ENCODE results near the gene MESP2.
"Not testable (repeated sequence)": the region's sequence is repeated elsewhere in the genome, so short reads cannot be mapped to it uniquely, and the experiment has no call there.

MESP2 gene

DNA sequence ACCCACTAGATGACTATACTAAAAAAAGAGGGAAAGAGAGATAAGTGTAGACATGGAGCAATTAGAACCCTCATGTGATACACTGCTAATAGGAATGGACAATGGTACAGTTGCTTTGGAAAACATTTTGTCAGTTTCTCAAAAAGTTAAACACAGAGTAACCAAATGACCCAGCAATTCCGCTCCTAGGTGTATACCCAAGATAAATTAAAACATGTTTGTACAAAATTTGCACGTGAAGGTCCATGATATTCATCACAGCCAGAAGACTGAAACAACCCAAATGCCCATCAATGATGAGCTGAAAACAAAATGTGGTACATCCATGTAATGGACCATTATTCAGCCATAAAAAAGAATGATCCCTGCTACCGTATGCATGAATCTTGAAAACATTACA is 11.8 kb downstream of the MESP2 start:
- no peak overlapping the region for H3K4me3 ChIP-seq (ENCODE audit: low read depth, low read length)
- H3K27me3 ChIP-seq (ENCODE audit: insufficient read depth, low read depth, severe bottlenecking) = no peaks in the 10 kb centered on the region
- H3K9me3 ChIP-seq (ENCODE audit: severe bottlenecking) = peaks cover 6% of the 10 kb centered on the region
- TF ChIP-seq, protein P1, sequence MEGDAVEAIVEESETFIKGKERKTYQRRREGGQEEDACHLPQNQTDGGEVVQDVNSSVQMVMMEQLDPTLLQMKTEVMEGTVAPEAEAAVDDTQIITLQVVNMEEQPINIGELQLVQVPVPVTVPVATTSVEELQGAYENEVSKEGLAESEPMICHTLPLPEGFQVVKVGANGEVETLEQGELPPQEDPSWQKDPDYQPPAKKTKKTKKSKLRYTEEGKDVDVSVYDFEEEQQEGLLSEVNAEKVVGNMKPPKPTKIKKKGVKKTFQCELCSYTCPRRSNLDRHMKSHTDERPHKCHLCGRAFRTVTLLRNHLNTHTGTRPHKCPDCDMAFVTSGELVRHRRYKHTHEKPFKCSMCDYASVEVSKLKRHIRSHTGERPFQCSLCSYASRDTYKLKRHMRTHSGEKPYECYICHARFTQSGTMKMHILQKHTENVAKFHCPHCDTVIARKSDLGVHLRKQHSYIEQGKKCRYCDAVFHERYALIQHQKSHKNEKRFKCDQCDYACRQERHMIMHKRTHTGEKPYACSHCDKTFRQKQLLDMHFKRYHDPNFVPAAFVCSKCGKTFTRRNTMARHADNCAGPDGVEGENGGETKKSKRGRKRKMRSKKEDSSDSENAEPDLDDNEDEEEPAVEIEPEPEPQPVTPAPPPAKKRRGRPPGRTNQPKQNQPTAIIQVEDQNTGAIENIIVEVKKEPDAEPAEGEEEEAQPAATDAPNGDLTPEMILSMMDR (IDR thresholded peaks at IDR 0.05; ENCODE audit: low read depth, low read length) = no peak
- H3K27ac ChIP-seq = no peak overlapping the region
- no peak for DNase-seq
- H3K36me3 ChIP-seq = no peaks in the 10 kb centered on the region

DNA sequence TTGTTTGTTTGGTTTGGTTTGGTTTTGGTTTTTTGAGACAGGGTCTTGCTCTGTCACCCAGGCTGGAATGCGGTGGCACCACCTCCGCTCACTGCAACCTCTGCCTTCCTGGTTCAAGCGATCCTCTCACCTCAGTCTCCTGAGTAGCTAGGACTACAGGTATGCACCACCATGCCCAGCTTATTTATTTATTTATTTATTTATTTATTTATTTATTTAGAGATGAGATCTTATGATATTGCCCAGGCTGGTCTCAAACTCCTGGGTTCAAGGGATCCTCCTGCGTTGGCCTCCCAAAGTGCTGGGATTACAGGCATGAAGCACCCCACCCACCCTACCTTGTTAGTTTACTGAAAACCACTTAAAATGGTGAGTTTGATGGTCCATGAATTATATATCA is 12.5 kb downstream of the MESP2 start:
- not testable (repeated sequence) for H3K27ac ChIP-seq; H3K9me3 ChIP-seq (ENCODE audit: severe bottlenecking); H3K27me3 ChIP-seq (ENCODE audit: insufficient read depth, low read depth, severe bottlenecking); H3K4me3 ChIP-seq (ENCODE audit: low read depth, low read length); H3K36me3 ChIP-seq; DNase-seq

DNA sequence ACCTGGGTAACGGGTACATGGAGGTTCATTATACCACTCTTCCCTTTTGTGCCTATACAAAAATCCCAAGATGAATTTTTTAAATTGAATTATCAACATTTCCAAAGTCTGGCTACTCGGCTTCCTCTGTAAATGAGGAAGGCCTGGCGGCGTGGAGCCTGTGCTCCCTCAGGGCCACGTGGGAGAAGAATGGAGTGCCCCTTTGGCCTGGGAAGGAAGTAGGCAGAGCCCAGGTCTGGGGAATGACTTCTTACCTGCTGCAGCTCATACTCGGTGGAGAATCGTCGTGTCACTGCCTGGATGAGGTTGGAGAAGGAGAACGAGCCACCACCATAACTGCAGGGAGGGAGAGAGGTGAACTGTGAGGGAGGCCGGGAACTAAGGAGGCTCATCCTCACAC is 14.1 kb downstream of the MESP2 start:
- H3K36me3 ChIP-seq = no peaks in the 10 kb centered on the region
- TF ChIP-seq, protein P1 (IDR thresholded peaks at IDR 0.05; ENCODE audit: low read depth, low read length) = no peak
- no peak overlapping the region for H3K4me3 ChIP-seq (ENCODE audit: low read depth, low read length)
- peaks cover 6% of the 10 kb centered on the region for H3K9me3 ChIP-seq (ENCODE audit: severe bottlenecking)
- no peak for DNase-seq
- no peak overlapping the region for H3K27ac ChIP-seq
- no peaks in the 10 kb centered on the region for H3K27me3 ChIP-seq (ENCODE audit: insufficient read depth, low read depth, severe bottlenecking)

DNA sequence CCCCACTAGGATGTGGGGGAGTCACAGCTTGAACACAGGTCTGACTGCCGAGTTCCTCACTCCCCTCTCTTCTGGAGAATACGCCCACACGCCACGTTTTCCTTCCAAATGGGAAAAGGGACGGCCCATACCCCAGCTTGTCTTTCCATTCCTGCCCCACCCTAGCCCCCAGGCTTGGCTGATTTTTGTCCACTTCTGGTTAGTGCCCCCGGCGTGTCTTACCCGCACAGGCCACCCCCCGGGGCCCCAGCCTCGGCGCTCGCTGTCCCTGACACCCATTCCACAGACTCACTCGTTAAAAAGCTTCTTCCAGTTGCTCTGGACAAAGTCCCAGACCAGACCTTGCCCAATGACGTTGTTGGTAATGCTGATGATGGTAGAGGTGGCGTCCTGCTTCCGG is 14.5 kb downstream of the MESP2 start:
- Histone ChIP-seq H3K4me3 (ENCODE audit: low read depth, low read length) (no peak overlapping the region), H3K27me3 (ENCODE audit: insufficient read depth, low read depth, severe bottlenecking) (no peaks in the 10 kb centered on the region), H3K9me3 (ENCODE audit: severe bottlenecking) (peaks cover 6% of the 10 kb centered on the region), H3K27ac (no peak overlapping the region), H3K36me3 (no peaks in the 10 kb centered on the region)
- TF ChIP-seq, protein P1 (IDR thresholded peaks at IDR 0.05; ENCODE audit: low read depth, low read length) = no peak
- DNase-seq = no peak

DNA sequence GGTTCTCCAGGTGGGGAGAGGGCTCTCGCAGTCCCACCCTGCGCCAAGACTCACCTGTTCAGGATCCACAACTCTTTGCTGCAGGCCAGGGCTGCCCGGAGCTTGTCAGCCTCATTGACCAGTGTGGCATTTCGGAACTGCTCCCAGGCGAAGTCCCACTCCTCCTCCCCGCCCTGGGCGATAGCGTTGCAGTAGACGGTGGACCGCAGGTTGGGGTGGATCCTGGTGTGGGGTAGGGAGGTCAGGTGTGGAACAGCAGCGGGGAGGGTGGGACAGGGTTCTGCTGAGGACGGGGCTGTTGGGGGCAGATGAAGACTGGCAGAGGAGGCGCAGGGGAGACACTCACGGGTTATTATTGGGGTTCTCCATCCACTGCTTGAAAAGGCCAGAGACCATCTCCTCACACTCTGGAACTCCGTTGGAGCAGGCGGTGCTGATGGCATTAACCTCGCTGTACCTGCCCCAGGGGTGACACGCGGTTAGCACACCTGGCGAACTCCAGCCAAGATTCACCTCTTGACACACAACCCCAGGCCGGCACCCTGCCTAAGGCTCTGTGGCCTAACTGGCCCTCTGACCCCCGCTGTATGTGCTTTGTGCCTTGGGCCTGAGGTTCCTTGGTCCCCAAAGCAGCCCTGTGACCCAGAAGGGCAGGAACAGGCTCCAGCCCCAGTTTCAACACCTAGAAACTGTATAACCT is 16.1 kb downstream of the MESP2 start:
- no peaks in the 10 kb centered on the region for H3K27me3 ChIP-seq (ENCODE audit: insufficient read depth, low read depth, severe bottlenecking)
- TF ChIP-seq, protein P1 (IDR thresholded peaks at IDR 0.05; ENCODE audit: low read depth, low read length) = no peak
- H3K9me3 ChIP-seq (ENCODE audit: severe bottlenecking) = peaks cover 6% of the 10 kb centered on the region
- H3K36me3 ChIP-seq = no peaks in the 10 kb centered on the region
- H3K4me3 ChIP-seq (ENCODE audit: low read depth, low read length) = no peak overlapping the region
- DNase-seq = no peak
- H3K27ac ChIP-seq = no peak overlapping the region

DNA sequence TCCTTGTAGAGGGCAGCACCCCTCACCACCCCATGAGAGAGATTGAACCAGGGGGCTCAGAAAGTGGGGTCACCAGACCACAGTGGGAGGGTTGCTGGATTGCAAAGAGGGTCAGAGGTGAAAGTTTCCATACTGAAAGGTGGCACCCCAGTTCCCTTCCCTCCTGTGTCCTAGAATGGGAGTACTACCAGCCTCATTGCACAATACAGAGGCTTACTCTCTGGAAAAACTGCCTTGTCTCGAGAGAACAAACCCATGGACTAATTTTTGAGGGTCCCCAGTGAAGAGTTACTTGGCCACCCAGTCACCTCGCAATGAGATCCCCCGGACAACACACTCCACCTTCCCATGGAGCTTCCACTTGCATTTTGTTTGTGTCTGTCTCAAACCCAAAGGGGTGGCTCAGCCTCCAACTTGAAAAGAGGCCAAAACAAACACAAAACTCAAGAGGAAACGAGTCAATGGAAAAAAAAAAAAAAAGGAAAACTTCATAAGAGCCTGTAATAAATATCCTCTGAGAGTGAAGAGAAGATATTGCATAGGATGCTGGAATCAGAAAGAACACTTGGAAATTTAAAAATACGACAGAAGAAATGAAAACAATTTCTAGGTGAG is 18.6 kb downstream of the MESP2 start:
- DNase-seq = no peak
- Histone ChIP-seq H3K27ac (no peak overlapping the region), H3K4me3 (ENCODE audit: low read depth, low read length) (no peak overlapping the region), H3K27me3 (ENCODE audit: insufficient read depth, low read depth, severe bottlenecking) (no peaks in the 10 kb centered on the region), H3K9me3 (ENCODE audit: severe bottlenecking) (no peaks in the 10 kb centered on the region), H3K36me3 (no peaks in the 10 kb centered on the region)
- TF ChIP-seq, protein P1 (IDR thresholded peaks at IDR 0.05; ENCODE audit: low read depth, low read length) = no peak

Measured in WERI-Rb-1 (cell line).